ENCODE measurements around the gene DLG4.
A peak's percentile ranks its signal among the peaks of the same experiment; 100 is the strongest.

Gene DLG4

GRCh38 chr17:7156342-7156940 lies 63.2 kb downstream of the DLG4 start:
- no peak overlapping the region for H3K4me3 ChIP-seq (ENCODE audit: low read depth, low read length)
- H3K4me1 ChIP-seq (ENCODE audit: control insufficient read depth, insufficient read depth, low read length) = no peaks in the 10 kb centered on the region
- TF ChIP-seq ZNF747 (tag by site-specific recombination; IDR thresholded peaks at IDR 0.05) = no peak
- no peak for TF ChIP-seq ZSCAN4 (tag by site-specific recombination; IDR thresholded peaks at IDR 0.05)
- no peak for TF ChIP-seq AEBP2 (tag by site-specific recombination; IDR thresholded peaks at IDR 0.05; ENCODE audit: borderline replicate concordance)
- 0 out of 2 replicates have a peak, but pooled peaks have one; percentile 5 for TF ChIP-seq PRDM1 (tag by site-specific recombination; IDR thresholded peaks at IDR 0.05)
- no peak for TF ChIP-seq ZNF777 (tag by site-specific recombination; IDR thresholded peaks at IDR 0.05; ENCODE audit: borderline replicate concordance)
- no peak for TF ChIP-seq ZNF791 (tag by site-specific recombination; IDR thresholded peaks at IDR 0.05)
- TF ChIP-seq ZNF530 (tag by site-specific recombination; IDR thresholded peaks at IDR 0.05; ENCODE audit: low read depth) = no peak
- TF ChIP-seq ZNF624 (tag by site-specific recombination; IDR thresholded peaks at IDR 0.05) = no peak
- peak; percentile 48; the same call in 1 of the 2 replicates for TF ChIP-seq EGR2 (tag by site-specific recombination; IDR thresholded peaks at IDR 0.05; ENCODE audit: low read depth)
- no peak for TF ChIP-seq GFI1B (tag by site-specific recombination; IDR thresholded peaks at IDR 0.05)
- TF ChIP-seq ZNF248 (tag by site-specific recombination; IDR thresholded peaks at IDR 0.05) = no peak
- TF ChIP-seq ZFHX2 (tag by site-specific recombination; conservative IDR thresholded peaks at IDR 0.05) = peak; percentile 65
- TF ChIP-seq ZNF26 (tag by site-specific recombination; IDR thresholded peaks at IDR 0.05) = no peak
- no peak for TF ChIP-seq ZNF266 (tag by site-specific recombination; IDR thresholded peaks at IDR 0.05; ENCODE audit: low read depth)
- no peaks in the 10 kb centered on the region for H3K36me3 ChIP-seq (ENCODE audit: control insufficient read depth in 2 of 2, insufficient read depth in 1 of 2, low read length in 2 of 2)
- H3K9me3 ChIP-seq (ENCODE audit: control insufficient read depth, insufficient read depth, low read depth, low read length) = no peaks in the 10 kb centered on the region
- H3K27ac ChIP-seq (ENCODE audit: extremely low read depth, low read depth, low read length) = no peak overlapping the region
- ChIA-PET CTCF (interaction anchor here (1.1 to 1.3 kb wide), 2 partner anchors 21 to 110 kb away, joined by 4 to 5 read pairs; no protein-coding TSS in a partner anchor), POLR2A (interaction anchor here (1.1 kb wide), 1 partner anchor 28 kb away, joined by 3 read pairs; no protein-coding TSS in a partner anchor)

GRCh38 chr17:7147772-7148171 lies 71.9 kb downstream of the DLG4 start:
- ChIA-PET CTCF (interaction anchor here (0.5 to 17.9 kb wide), 4 partner anchors 11 to 107 kb away, joined by 3 to 388 read pairs (median 16); partner anchors contain the start of gene SLC16A11), POLR2A (no interaction called here)

More at GRCh38 chr17:7147772-7148171, 71.9 kb downstream of the DLG4 start:
- TF ChIP-seq ZNF280D (tag by site-specific recombination; IDR thresholded peaks at IDR 0.05) (no peak), ZNF580 (tag by site-specific recombination; IDR thresholded peaks at IDR 0.05) (no peak), BCL11B (tag by site-specific recombination; IDR thresholded peaks at IDR 0.05; ENCODE audit: low read depth) (no peak), ZNF26 (tag by site-specific recombination; IDR thresholded peaks at IDR 0.05) (no peak), ZBTB17 (tag by site-specific recombination; IDR thresholded peaks at IDR 0.05) (no peak), ZIC2 (tag by site-specific recombination; IDR thresholded peaks at IDR 0.05) (no peak)
- no peak overlapping the region for H3K4me3 ChIP-seq (ENCODE audit: low read depth, low read length)
- H3K27ac ChIP-seq (ENCODE audit: extremely low read depth, low read depth, low read length) = no peak overlapping the region
- no peaks in the 10 kb centered on the region; the same call in 1 of the 2 replicates for H3K4me1 ChIP-seq (ENCODE audit: control insufficient read depth, insufficient read depth, low read length)
- H3K36me3 ChIP-seq (ENCODE audit: control insufficient read depth in 2 of 2, insufficient read depth in 1 of 2, low read length in 2 of 2) = no peaks in the 10 kb centered on the region
- H3K9me3 ChIP-seq (ENCODE audit: control insufficient read depth, insufficient read depth, low read depth, low read length) = no peaks in the 10 kb centered on the region

Data from HEK293 (cell line).